Endothelial cell of umbilical vein (primary cell): ENCODE measurements around the gene TCF25. TPM values are rescaled to one million over a fixed set of nuclear protein-coding genes. Genes with fewer than 3 reads are reported as not detected.

Source experiments
- BruUV-seq: library from RNA; stranded (reverse); fragments of 400-500 nt; replicated peaks from 2 replicates; lab custom pipeline; 2021; lab: Mats Ljungman, UMichigan
- CTCF ChIA-PET: fragments of 300-600, 350-600 bp; sonication (Branson Sonifier 250); formaldehyde crosslinking; loops from one replicate; lab custom pipeline; 2021; ENCODE audit warnings: antibody characterized with exemption, inconsistent platforms; lab: Charles Lee
- POLR2A ChIA-PET: fragments of 300-600, 350-600 bp; sonication (Branson Sonifier 250); formaldehyde crosslinking; loops from one replicate; lab custom pipeline; 2021; ENCODE audit warnings: antibody characterized with exemption, inconsistent platforms; lab: Charles Lee
- DNase-seq: peaks from one replicate; pipeline ENCODE4 v3.0.0-alpha.2; 2011; ENCODE audit warnings: low read depth, low spot score
- FAIRE-seq: peaks from 2 replicates; lab custom pipeline; 2011; peaks lifted over from hg19 to GRCh38; lab: Jason Lieb, UNC
- H2AFZ ChIP-seq: 2 replicates; pipeline ENCODE4 v1.6.0; 2012; ENCODE audit warnings: low read depth, low read length, control low read depth, inconsistent platforms
- H3K27ac ChIP-seq: 2 replicates; pipeline ENCODE4 v1.5.1; 2011; ENCODE audit warnings: low read depth, mild to moderate bottlenecking, control low read depth, low read length, moderate library complexity; ENCODE audit not compliant: insufficient read depth
- H3K27me3 ChIP-seq, 2 experiments: 2 replicates each; pipeline versions ENCODE4 v1.6.0 to v1.6.1; 2011; ENCODE audit warnings: low read length in 2 of 2, mixed read lengths in 1 of 2; ENCODE audit not compliant: control insufficient read depth in 2 of 2, insufficient read depth in 2 of 2
- H3K36me3 ChIP-seq, 2 experiments: 2 replicates in 1 of 2; 3 replicates in 1 of 2; pipeline ENCODE4 v1.5.1; 2011; ENCODE audit warnings: low read length in 2 of 2, mild to moderate bottlenecking in 1 of 2, moderate library complexity in 1 of 2; ENCODE audit not compliant: control insufficient read depth in 2 of 2, insufficient read depth in 2 of 2; ENCODE audit errors: extremely low read depth in 1 of 2
- H3K4me1 ChIP-seq: 3 replicates; pipeline ENCODE4 v1.5.1; 2011; ENCODE audit warnings: mild to moderate bottlenecking, low read length; ENCODE audit not compliant: control insufficient read depth, insufficient read depth; ENCODE audit errors: extremely low read depth
- H3K4me2 ChIP-seq: 2 replicates; pipeline ENCODE4 v1.6.1; 2011; ENCODE audit warnings: low read length, control low read depth, mixed read lengths; ENCODE audit not compliant: insufficient read depth
- H3K4me3 ChIP-seq, 3 experiments: fragments of 200-600 bp in 1 of 3; sonication (generic), shearing (Covaris generic) in 1 of 3; replicated peaks in 1 of 3; 2 replicates each; pipeline ENCODE4 v1.5.1; 2011 to 2016; ENCODE audit warnings: control low read depth in 3 of 3, low read length in 3 of 3, mild to moderate bottlenecking in 2 of 3, inconsistent platforms in 1 of 3, low read depth in 1 of 3, moderate library complexity in 1 of 3; ENCODE audit not compliant: insufficient read depth in 1 of 3
- H3K79me2 ChIP-seq: 2 replicates; pipeline ENCODE4 v1.6.0; 2012; ENCODE audit warnings: low read length, inconsistent platforms; ENCODE audit not compliant: control insufficient read depth, insufficient read depth
- H3K9ac ChIP-seq: replicated peaks from 2 replicates; pipeline ENCODE3; 2011; ENCODE audit warnings: low read length, control low read depth; ENCODE audit not compliant: insufficient read depth; ENCODE audit errors: extremely low read depth
- H3K9me1 ChIP-seq: replicated peaks from 3 replicates; pipeline ENCODE4 v1.6.0; 2011; ENCODE audit warnings: mild to moderate bottlenecking, low read length; ENCODE audit not compliant: control insufficient read depth, insufficient read depth; ENCODE audit errors: extremely low read depth
- H3K9me3 ChIP-seq: replicated peaks from 2 replicates; pipeline ENCODE4 v1.5.1; 2012; ENCODE audit warnings: low read length, inconsistent platforms; ENCODE audit not compliant: control insufficient read depth, insufficient read depth
- H4K20me1 ChIP-seq: replicated peaks from 2 replicates; pipeline ENCODE3; 2011; ENCODE audit warnings: mild to moderate bottlenecking, low read length; ENCODE audit not compliant: control insufficient read depth, insufficient read depth; ENCODE audit errors: extremely low read depth
- CTCF ChIP-seq, 2 donors: IDR thresholded peaks; 1 replicate in 1 of 2; 2 replicates in 1 of 2; pipeline ENCODE4 v1.5.1; 2011; ENCODE audit warnings: low read length in 2 of 2, mild to moderate bottlenecking in 2 of 2, moderate library complexity in 2 of 2, control low read depth in 1 of 2, inconsistent platforms in 1 of 2, low read depth in 1 of 2; ENCODE audit not compliant: insufficient read depth in 1 of 2; ENCODE audit errors: extremely low read depth in 1 of 2
- EZH2 ChIP-seq: IDR thresholded peaks from 2 replicates; pipeline ENCODE4 v1.6.1; 2012; ENCODE audit warnings: borderline replicate concordance, low read depth, mild to moderate bottlenecking, moderate library complexity, low read length, inconsistent platforms; ENCODE audit not compliant: severe bottlenecking
- FOS ChIP-seq: IDR thresholded peaks from 2 replicates; pipeline ENCODE4 v1.6.1; 2011; ENCODE audit warnings: mild to moderate bottlenecking, low read length, moderate library complexity, borderline replicate concordance; ENCODE audit not compliant: insufficient read depth
- GATA2 ChIP-seq: IDR thresholded peaks from 2 replicates; pipeline ENCODE4 v1.7.0; 2011; ENCODE audit warnings: low read depth, mild to moderate bottlenecking, moderate library complexity, mixed read lengths, low read length; ENCODE audit not compliant: insufficient read length, insufficient read depth
- JUN ChIP-seq: IDR thresholded peaks from 2 replicates; pipeline ENCODE4 v1.6.1; 2011; ENCODE audit warnings: borderline replicate concordance, low read depth; ENCODE audit not compliant: insufficient read length, insufficient read depth
- MAX ChIP-seq: IDR thresholded peaks from 2 replicates; pipeline ENCODE4 v1.6.1; 2011; ENCODE audit not compliant: insufficient read depth, insufficient read length
- MYC ChIP-seq: IDR thresholded peaks from one replicate; pipeline ENCODE4 v1.6.1; 2011; ENCODE audit warnings: mild to moderate bottlenecking, low read depth, low read length
- POLR2A ChIP-seq: IDR thresholded peaks from 2 replicates; pipeline ENCODE4 v1.6.1; 2012; ENCODE audit warnings: low read depth, mild to moderate bottlenecking, control low read depth, low read length
- POLR2AphosphoS5 ChIP-seq: IDR thresholded peaks from 2 replicates; pipeline ENCODE4 v1.6.1; 2012; ENCODE audit warnings: low read depth, mild to moderate bottlenecking, control low read depth, low read length, moderate library complexity; ENCODE audit not compliant: insufficient read depth
- dilution Hi-C: fragments of 300-500 bp; cut with MboI; formaldehyde crosslinking; loops from one replicate; pipeline ENCODE4 v1.15.0; 2019; ENCODE audit warnings: low sequenced_read_pairs; ENCODE audit not compliant: extremely low pct_ligation_motif_present
- intact Hi-C: fragments of 100-400 bp; cut with micrococcal nuclease; formaldehyde crosslinking; loops from one replicate; pipeline ENCODE4 v1.10.0; 2022
- polyA plus RNA-seq, 4 experiments: library from polyadenylated mRNA; depleted of rRNA in 3 of 4; stranded (reverse) in 3 of 4; unstranded in 1 of 4; fragments of >200 nt; gene quantifications; 2 replicates each; pipeline versions ENCODE4 v1.2.1 to v1.2.3, GENCODE V29; 2011 to 2012; ENCODE audit warnings: missing spikeins in 1 of 4
- total RNA-seq: library from RNA; stranded (reverse); gene quantifications from 2 replicates; pipeline ENCODE4 v1.2.3, GENCODE V29; 2021

The TCF25 gene
- total and polyA plus RNA-seq, 2 donors (not counting 3 experiments of a cell fraction or from before 2014, with no cell fraction given): 193 to 234 TPM

- FAIRE-seq: no peak
- CTCF ChIA-PET: interaction anchor here (1.1 to 3.0 kb wide), 3 partner anchors 8 to 124 kb away, joined by 3 to 17 read pairs (median 3); no protein-coding TSS in a partner anchor
- dilution Hi-C loops: no loop called here
Measured at GRCh38 chr16:89829630-89830437, 43.6 kb upstream of the TCF25 start.

More at GRCh38 chr16:89829630-89830437, 43.6 kb upstream of the TCF25 start:
- no peak overlapping the region for H3K4me2 ChIP-seq
- no peaks in the 10 kb centered on the region for H4K20me1 ChIP-seq
- intact Hi-C loops: no loop called here
- H3K79me2 ChIP-seq: no peaks in the 10 kb centered on the region
- no peak overlapping the region for H3K4me3 ChIP-seq
- no peak overlapping the region for H3K9ac ChIP-seq
- H2AFZ ChIP-seq: no peak overlapping the region
- no peaks in the 10 kb centered on the region for H3K27me3 ChIP-seq
- H3K4me1 ChIP-seq: peaks cover 9% of the 10 kb centered on the region
- DNase-seq: no peak
- no peaks in the 10 kb centered on the region for H3K9me3 ChIP-seq
- H3K27ac ChIP-seq: no peak overlapping the region
- no peak for TF ChIP-seq GATA2
- no peak for TF ChIP-seq EZH2
- TF ChIP-seq MYC: no peak
- no peak for TF ChIP-seq MAX
- TF ChIP-seq FOS: no peak
- TF ChIP-seq POLR2AphosphoS5: no peak
- TF ChIP-seq CTCF (IDR thresholded peaks at IDR 0.05; ENCODE audit: extremely low read depth in 1 of 2, insufficient read depth in 1 of 2, low read depth in 1 of 2, low read length in 2 of 2): no peak
- TF ChIP-seq JUN: no peak
- no peak for TF ChIP-seq POLR2A
- no peaks in the 10 kb centered on the region for H3K36me3 ChIP-seq
- no TSS peak for BruUV-seq
- POLR2A ChIA-PET: no interaction called here
- no peaks in the 10 kb centered on the region for H3K9me1 ChIP-seq
